Stimulated activated CD8-positive, alpha-beta memory T cell treated with anti-CD3 and anti-CD28 coated beads, Interleukin-12 subunit alpha, Interleukin-12 subunit beta, amount 100 ng/mL, for 24 hours (primary cell): ENCODE measurements around the gene FNDC3B.

ENCODE experiments used
- DNase-seq: peaks from one replicate; pipeline ENCODE4 v3.0.0-alpha.2; 2020; ENCODE audit errors: extremely low read depth

Gene FNDC3B

GRCh38 chr3:172148702-172149565 is 109.6 kb downstream of the FNDC3B start:
- no peak for DNase-seq

- no peak for DNase-seq
Measured at GRCh38 chr3:172150268-172150667, 110.9 kb downstream of the FNDC3B start.

GRCh38 chr3:172150913-172151650 is 111.7 kb downstream of the FNDC3B start:
- DNase-seq, result no peak

GRCh38 chr3:172151651-172152649 is 112.6 kb downstream of the FNDC3B start:
- no peak for DNase-seq

- DNase-seq, result no peak
Measured at GRCh38 chr3:172152874-172153273, 113.5 kb downstream of the FNDC3B start.

- no peak for DNase-seq
Measured at GRCh38 chr3:172153335-172153861, 114.0 kb downstream of the FNDC3B start.

- no peak for DNase-seq
Measured at GRCh38 chr3:172154768-172155664, 115.6 kb downstream of the FNDC3B start.

GRCh38 chr3:172155897-172156585 is 116.7 kb downstream of the FNDC3B start:
- no peak for DNase-seq

GRCh38 chr3:172156586-172156955 is 117.2 kb downstream of the FNDC3B start:
- DNase-seq, result no peak

- no peak for DNase-seq
Measured at GRCh38 chr3:172157564-172158258, 118.3 kb downstream of the FNDC3B start.

GRCh38 chr3:172158741-172159140 is 119.4 kb downstream of the FNDC3B start:
- no peak for DNase-seq

GRCh38 chr3:172159376-172159775 is 120.0 kb downstream of the FNDC3B start:
- DNase-seq, result no peak

- DNase-seq, result no peak
Measured at GRCh38 chr3:172159962-172160538, 120.7 kb downstream of the FNDC3B start.

GRCh38 chr3:172161133-172161789 is 121.9 kb downstream of the FNDC3B start:
- DNase-seq, result no peak

GRCh38 chr3:172161959-172162358 is 122.6 kb downstream of the FNDC3B start:
- DNase-seq, result no peak

GRCh38 chr3:172163320-172163719 is 123.9 kb downstream of the FNDC3B start:
- no peak for DNase-seq

GRCh38 chr3:172164620-172165362 is 125.4 kb downstream of the FNDC3B start:
- no peak for DNase-seq

- no peak for DNase-seq
Measured at GRCh38 chr3:172166261-172166660, 126.9 kb downstream of the FNDC3B start.
